Neural progenitor cell (in vitro differentiated cells): ENCODE measurements around the gene LRBA. TPM values are rescaled to one million over a fixed set of nuclear protein-coding genes. Genes with fewer than 3 reads are reported as not detected.

Experiments used
- DNase-seq: peaks from one replicate; pipeline ENCODE4 v3.0.0-alpha.2; 2016; ENCODE audit warnings: low spot score
- H2AFZ ChIP-seq: fragments of 200-600 bp; sonication (generic); replicated peaks from 2 replicates; pipeline ENCODE4 v1.6.1; 2016; ENCODE audit warnings: antibody characterized with exemption
- H3F3A ChIP-seq: fragments of 200-600 bp; sonication (generic); 2 replicates; pipeline ENCODE4 v1.6.1; 2016; ENCODE audit warnings: antibody characterized with exemption, low read depth
- H3K27ac ChIP-seq: fragments of 200-600 bp; sonication (generic); 2 replicates; pipeline ENCODE4 v1.5.1; 2016; ENCODE audit warnings: mild to moderate bottlenecking
- H3K27me3 ChIP-seq: fragments of 200-600 bp; sonication (generic); 2 replicates; pipeline ENCODE4 v1.6.1; 2016; ENCODE audit warnings: mild to moderate bottlenecking, moderate library complexity
- H3K36me3 ChIP-seq: fragments of 200-600 bp; sonication (generic); 2 replicates; pipeline ENCODE4 v1.5.1; 2016
- H3K4me1 ChIP-seq: fragments of 200-600 bp; sonication (generic); 2 replicates; pipeline ENCODE4 v1.6.1; 2016; ENCODE audit warnings: mixed run types
- H3K4me2 ChIP-seq: fragments of 200-600 bp; sonication (generic); 2 replicates; pipeline ENCODE4 v1.6.1; 2016
- H3K4me3 ChIP-seq: fragments of 200-600 bp; sonication (generic); 2 replicates; pipeline ENCODE4 v1.5.1; 2016
- H3K79me2 ChIP-seq: fragments of 200-600 bp; sonication (generic); 2 replicates; pipeline ENCODE4 v1.6.1; 2016; ENCODE audit warnings: low read depth
- H3K9ac ChIP-seq: fragments of 200-600 bp; sonication (generic); 2 replicates; pipeline ENCODE4 v1.6.1; 2016
- H3K9me3 ChIP-seq: fragments of 200-600 bp; sonication (generic); 2 replicates; pipeline ENCODE4 v1.5.1; 2016; ENCODE audit warnings: low read depth
- H4K20me1 ChIP-seq: fragments of 200-600 bp; sonication (generic); 2 replicates; pipeline ENCODE4 v1.6.1; 2016; ENCODE audit warnings: low read depth
- H3K27ac Mint-ChIP-seq: 3 replicates; pipeline ENCODE4 v1.8.0; 2021; ENCODE audit warnings: mixed read lengths
- H3K27me3 Mint-ChIP-seq: 2 replicates; pipeline ENCODE4 v1.8.0; 2022; ENCODE audit warnings: low read depth, mild to moderate bottlenecking, inconsistent platforms, moderate library complexity, mixed read lengths; ENCODE audit not compliant: insufficient read depth
- H3K36me3 Mint-ChIP-seq: 3 replicates; pipeline ENCODE4 v1.8.0; 2021; ENCODE audit warnings: mixed read lengths
- H3K4me1 Mint-ChIP-seq: 3 replicates; pipeline ENCODE4 v1.8.0; 2021; ENCODE audit warnings: mixed read lengths
- H3K4me3 Mint-ChIP-seq: 3 replicates; pipeline ENCODE4 v1.8.0; 2021; ENCODE audit warnings: mild to moderate bottlenecking, moderate library complexity, mixed read lengths
- H3K9me3 Mint-ChIP-seq: 3 replicates; pipeline ENCODE4 v1.8.0; 2020; ENCODE audit warnings: mixed read lengths
- CTCF ChIP-seq: fragments of 200-600 bp; sonication (generic); IDR thresholded peaks from 2 replicates; pipeline ENCODE4 v1.5.1; 2017; ENCODE audit warnings: antibody characterized with exemption, mild to moderate bottlenecking
- EZH2 ChIP-seq: fragments of 200-600 bp; sonication (generic); IDR thresholded peaks from 2 replicates; pipeline ENCODE4 v1.6.1; 2017; ENCODE audit warnings: antibody characterized with exemption, mild to moderate bottlenecking, moderate library complexity
- EZH2phosphoT487 ChIP-seq: fragments of 200-600 bp; sonication (generic); IDR thresholded peaks from 2 replicates; pipeline ENCODE4 v1.6.1; 2017; ENCODE audit warnings: antibody characterized with exemption
- total RNA-seq: library from RNA; depleted of rRNA; stranded (reverse); fragments of >200 nt; gene quantifications from 2 replicates; pipeline ENCODE4 v1.2.3, GENCODE V29; 2015; ENCODE audit warnings: low replicate concordance

LRBA gene
- total RNA-seq, 1 donor from 2014 or later, result 111 TPM

GRCh38 chr4:150423503-150423902, 591.6 kb downstream of the LRBA start:
- TF ChIP-seq CTCF (no peak), EZH2phosphoT487 (no peak), EZH2 (no peak)
- Mint-ChIP-seq H3K4me3 (no peak overlapping the region), H3K9me3 (no peaks in the 10 kb centered on the region), H3K36me3 (peaks cover 7% of the 10 kb centered on the region), H3K27me3 (peaks cover 3% of the 10 kb centered on the region), H3K27ac (no peak overlapping the region), H3K4me1 (no peaks in the 10 kb centered on the region)
- H3K4me2 ChIP-seq, result no peak overlapping the region
- H3F3A ChIP-seq, result peaks cover 11% of the 10 kb centered on the region
- H3K79me2 ChIP-seq, result no peaks in the 10 kb centered on the region
- no peaks in the 10 kb centered on the region for H3K4me1 ChIP-seq
- no peak overlapping the region for H3K27ac ChIP-seq
- no peaks in the 10 kb centered on the region for H3K36me3 ChIP-seq
- H3K9ac ChIP-seq, result no peak overlapping the region
- no peak overlapping the region for H3K4me3 ChIP-seq
- no peaks in the 10 kb centered on the region for H4K20me1 ChIP-seq
- DNase-seq, result no peak
- H3K27me3 ChIP-seq, result no peaks in the 10 kb centered on the region
- H3K9me3 ChIP-seq, result no peaks in the 10 kb centered on the region
- no peak overlapping the region for H2AFZ ChIP-seq

GRCh38 chr4:150423074-150423473, 592.0 kb downstream of the LRBA start:
- Mint-ChIP-seq H3K4me1 (no peaks in the 10 kb centered on the region), H3K27ac (peak overlapping the region; percentile 66), H3K36me3 (peaks cover 7% of the 10 kb centered on the region), H3K4me3 (no peak overlapping the region), H3K27me3 (peaks cover 3% of the 10 kb centered on the region), H3K9me3 (no peaks in the 10 kb centered on the region)
- no peak overlapping the region for H2AFZ ChIP-seq
- no peak for TF ChIP-seq CTCF
- TF ChIP-seq EZH2, result no peak
- no peak for TF ChIP-seq EZH2phosphoT487
- no peak overlapping the region for H3K4me3 ChIP-seq
- H3K4me2 ChIP-seq, result no peak overlapping the region
- H3F3A ChIP-seq, result peaks cover 11% of the 10 kb centered on the region
- no peaks in the 10 kb centered on the region for H3K27me3 ChIP-seq
- no peak for DNase-seq
- H4K20me1 ChIP-seq, result no peaks in the 10 kb centered on the region
- no peaks in the 10 kb centered on the region for H3K9me3 ChIP-seq
- H3K36me3 ChIP-seq, result no peaks in the 10 kb centered on the region
- no peaks in the 10 kb centered on the region for H3K79me2 ChIP-seq
- no peak overlapping the region for H3K9ac ChIP-seq
- no peaks in the 10 kb centered on the region for H3K4me1 ChIP-seq
- no peak overlapping the region for H3K27ac ChIP-seq

- no peak for TF ChIP-seq EZH2
- TF ChIP-seq CTCF, result no peak
- no peak for TF ChIP-seq EZH2phosphoT487
- Mint-ChIP-seq H3K27me3 (peaks cover 3% of the 10 kb centered on the region), H3K4me3 (no peak overlapping the region), H3K9me3 (no peaks in the 10 kb centered on the region), H3K36me3 (peaks cover 7% of the 10 kb centered on the region), H3K27ac (no peak overlapping the region), H3K4me1 (no peaks in the 10 kb centered on the region)
- Histone ChIP-seq H3K36me3 (no peaks in the 10 kb centered on the region), H3K4me2 (no peak overlapping the region), H2AFZ (no peak overlapping the region), H3K4me3 (no peak overlapping the region), H3K4me1 (no peaks in the 10 kb centered on the region), H3K27me3 (no peaks in the 10 kb centered on the region), H3F3A (peaks cover 11% of the 10 kb centered on the region), H3K27ac (no peak overlapping the region), H4K20me1 (no peaks in the 10 kb centered on the region), H3K79me2 (no peaks in the 10 kb centered on the region), H3K9me3 (no peaks in the 10 kb centered on the region), H3K9ac (no peak overlapping the region)
- no peak for DNase-seq
Measured at GRCh38 chr4:150421612-150422011, 593.5 kb downstream of the LRBA start.
